OCI-LY7 (cell line): ENCODE data around the gene MALSU1. TPM values are rescaled to one million over a fixed set of nuclear protein-coding genes. Genes with fewer than 3 reads are reported as not detected.

ENCODE experiments used
- BruUV-seq: library from RNA; stranded (reverse); fragments of 400-500 nt; replicated peaks from 2 replicates; lab custom pipeline; 2021; lab: Mats Ljungman, UMichigan
- CTCF ChIA-PET: fragments of 300-600 bp; sonication (Branson Sonifier 250); formaldehyde crosslinking; loops from one replicate; lab custom pipeline; 2022; ENCODE audit warnings: antibody characterized with exemption; ENCODE audit not compliant: unreplicated experiment; lab: Charles Lee
- POLR2A ChIA-PET: fragments of 300-600 bp; sonication (Branson Sonifier 250); formaldehyde crosslinking; loops from one replicate; lab custom pipeline; 2022; ENCODE audit warnings: antibody characterized with exemption; lab: Charles Lee
- DNase-seq: peaks from one replicate; pipeline ENCODE4 v3.0.0-alpha.2; 2015; ENCODE audit warnings: low spot score
- H2AFZ ChIP-seq: fragments of 200-600 bp; sonication (generic), shearing (Covaris generic); 2 replicates; pipeline ENCODE4 v1.6.1; 2014; ENCODE audit warnings: mild to moderate bottlenecking, antibody characterized with exemption, low read length, moderate library complexity
- H3K27ac ChIP-seq: fragments of 200-600 bp; sonication (generic); 2 replicates; pipeline ENCODE4 v1.5.1; 2014; ENCODE audit warnings: mixed run types, low read depth, mild to moderate bottlenecking, moderate library complexity, low read length, inconsistent platforms; ENCODE audit not compliant: poor library complexity, severe bottlenecking
- H3K36me3 ChIP-seq: fragments of 200-600 bp; sonication (generic); 2 replicates; pipeline ENCODE4 v1.6.1; 2014; ENCODE audit warnings: mild to moderate bottlenecking, antibody characterized with exemption, low read length, moderate library complexity, mixed read lengths; ENCODE audit not compliant: insufficient read depth
- H3K4me1 ChIP-seq: fragments of 200-600 bp; sonication (generic); 2 replicates; pipeline ENCODE4 v1.5.1; 2014; ENCODE audit warnings: mild to moderate bottlenecking, low read length; ENCODE audit not compliant: insufficient read depth, poor library complexity, severe bottlenecking
- H3K4me2 ChIP-seq: fragments of 200-600 bp; sonication (generic); 2 replicates; pipeline ENCODE4 v1.6.1; 2014; ENCODE audit warnings: mild to moderate bottlenecking, low read length
- H3K4me3 ChIP-seq: fragments of 200-600 bp; sonication (generic); 2 replicates; pipeline ENCODE4 v1.5.1; 2014; ENCODE audit warnings: mild to moderate bottlenecking, low read depth, low read length; ENCODE audit not compliant: poor library complexity, severe bottlenecking
- H3K79me2 ChIP-seq: fragments of 200-600 bp; sonication (generic); 2 replicates; pipeline ENCODE4 v1.6.1; 2016; ENCODE audit warnings: low read depth, mild to moderate bottlenecking, low read length, moderate library complexity, mixed read lengths; ENCODE audit not compliant: insufficient read depth
- H3K9me2 ChIP-seq: fragments of 200-600 bp; sonication (generic); 2 replicates; pipeline ENCODE4 v1.6.1; 2016; ENCODE audit warnings: mild to moderate bottlenecking, low read length, mixed read lengths; ENCODE audit not compliant: insufficient read depth
- H3K9me3 ChIP-seq: fragments of 200-600 bp; sonication (generic); 2 replicates; pipeline ENCODE4 v1.6.1; 2014; ENCODE audit warnings: mild to moderate bottlenecking, mixed run types, low read length, mixed read lengths
- H4K20me1 ChIP-seq: fragments of 200-600 bp; sonication (generic); 2 replicates; pipeline ENCODE4 v1.6.1; 2014; ENCODE audit warnings: mild to moderate bottlenecking, antibody characterized with exemption, low read length, moderate library complexity, mixed read lengths; ENCODE audit not compliant: insufficient read depth
- CTCF ChIP-seq: fragments of 200-600 bp; sonication (generic); conservative IDR thresholded peaks from 2 replicates; pipeline ENCODE4 v1.5.1; 2014; ENCODE audit warnings: mild to moderate bottlenecking, antibody characterized with exemption, low read length, moderate library complexity, mixed read lengths
- EZH2phosphoT487 ChIP-seq: fragments of 200-600 bp; sonication (generic); IDR thresholded peaks from 2 replicates; pipeline ENCODE4 v1.6.1; 2018; ENCODE audit warnings: low read depth, borderline replicate concordance, mild to moderate bottlenecking, mixed run types, antibody characterized with exemption, low read length, moderate library complexity, mixed read lengths
- intact Hi-C: fragments of 100-400 bp; cut with micrococcal nuclease; formaldehyde crosslinking; loops from one replicate; pipeline ENCODE4 v1.10.0; 2022; ENCODE audit not compliant: unreplicated experiment
- total RNA-seq, 2 experiments: library from RNA; depleted of rRNA in 1 of 2; stranded (reverse); fragments of >200 nt in 1 of 2; shearing (Covaris generic) in 1 of 2; gene quantifications; 2 replicates each; pipeline ENCODE4 v1.2.3, GENCODE V29; 2014 to 2022

MALSU1 gene
- total RNA-seq, 2 experiments from 2014 or later, result 66.4 to 107 TPM

DNA sequence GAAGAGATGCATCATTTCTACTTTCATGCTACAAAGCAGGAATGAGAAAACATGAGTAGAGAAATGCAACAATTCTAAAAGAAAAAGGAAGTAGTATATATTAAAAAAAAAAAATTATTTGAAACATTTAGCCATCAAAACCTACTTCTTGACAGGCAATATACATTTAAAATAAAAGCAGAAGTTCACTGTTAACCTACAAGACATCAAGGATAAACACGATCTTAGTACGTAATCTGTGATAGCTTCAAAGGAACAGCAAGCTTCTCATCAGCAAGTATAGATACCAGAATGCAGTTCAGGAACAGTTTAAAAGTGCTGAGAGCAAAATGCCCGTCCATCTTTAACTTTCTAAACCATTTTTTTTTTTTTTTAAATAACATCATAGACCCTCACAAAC is 36.9 kb downstream of the MALSU1 start:
- no TSS peak for BruUV-seq
- TF ChIP-seq EZH2phosphoT487, result no peak
- no peak for TF ChIP-seq CTCF
- no peak overlapping the region for H2AFZ ChIP-seq
- ChIA-PET CTCF (no interaction called here), POLR2A (interaction anchor here (0.7 to 2.3 kb wide), 4 partner anchors 10 to 243 kb away, joined by 3 to 11 read pairs (median 3); no protein-coding TSS in a partner anchor)
- DNase-seq, result no peak
- H3K9me3 ChIP-seq, result 0 out of 2 replicates have a peak, but pooled peaks cover 8% of the 10 kb centered on the region
- H3K36me3 ChIP-seq, result peaks cover 79% of the 10 kb centered on the region
- intact Hi-C loops, result no loop called here
- H3K4me3 ChIP-seq, result no peak overlapping the region
- no peaks in the 10 kb centered on the region for H3K9me2 ChIP-seq
- H3K27ac ChIP-seq, result no peak overlapping the region
- H3K4me1 ChIP-seq, result no peaks in the 10 kb centered on the region
- H3K79me2 ChIP-seq, result no peaks in the 10 kb centered on the region
- no peaks in the 10 kb centered on the region for H4K20me1 ChIP-seq
- H3K4me2 ChIP-seq, result no peak overlapping the region

- peaks cover 73% of the 10 kb centered on the region for H3K36me3 ChIP-seq
- no peaks in the 10 kb centered on the region for H3K9me2 ChIP-seq
- TF ChIP-seq EZH2phosphoT487, result no peak
- no peak for TF ChIP-seq CTCF
- ChIA-PET POLR2A (interaction anchor here (0.6 to 2.3 kb wide), 2 partner anchors 10 to 80 kb away, joined by 3 to 11 read pairs; no protein-coding TSS in a partner anchor), CTCF (interaction anchor here (0.6 kb wide), 1 partner anchor 126 kb away, joined by 3 read pairs; no protein-coding TSS in a partner anchor)
- no peak overlapping the region for H3K4me2 ChIP-seq
- no peak overlapping the region for H2AFZ ChIP-seq
- no peak overlapping the region for H3K4me3 ChIP-seq
- no peaks in the 10 kb centered on the region for H3K4me1 ChIP-seq
- H4K20me1 ChIP-seq, result no peaks in the 10 kb centered on the region
- no peak overlapping the region for H3K27ac ChIP-seq
- no TSS peak for BruUV-seq
- H3K79me2 ChIP-seq, result no peaks in the 10 kb centered on the region
- intact Hi-C loops, result no loop called here
- DNase-seq, result no peak
- 0 out of 2 replicates have a peak, but pooled peaks cover 8% of the 10 kb centered on the region for H3K9me3 ChIP-seq
These were observed 37.7 kb downstream of the MALSU1 start for GRCh38 chr7:23336799-23337283.

DNA sequence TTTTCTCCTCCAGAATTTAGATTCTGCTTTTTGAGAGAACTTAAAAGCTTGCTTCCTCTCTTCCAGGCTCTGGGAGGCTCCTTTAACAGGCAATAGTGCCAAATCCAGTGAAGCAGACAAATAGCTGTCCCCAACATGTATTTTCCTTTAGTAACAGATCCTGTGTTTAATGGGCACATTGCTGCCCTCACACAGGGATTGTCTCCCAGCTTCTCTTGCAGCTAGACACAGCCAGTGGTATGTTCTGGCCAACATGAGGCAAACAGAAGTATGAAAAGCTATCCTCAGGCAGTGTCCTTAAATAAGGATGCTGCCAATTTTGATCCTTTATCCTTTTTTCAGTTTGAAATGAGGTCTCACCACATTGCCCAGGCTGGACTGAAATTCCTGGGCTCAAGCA is 38.2 kb downstream of the MALSU1 start:
- no peaks in the 10 kb centered on the region for H3K9me2 ChIP-seq
- H3K4me1 ChIP-seq, result no peaks in the 10 kb centered on the region
- ChIA-PET POLR2A (interaction anchor here (0.6 to 2.3 kb wide), 3 partner anchors 9 to 125 kb away, joined by 3 to 11 read pairs (median 3); no protein-coding TSS in a partner anchor), CTCF (interaction anchor here (0.6 kb wide), 1 partner anchor 125 kb away, joined by 3 read pairs; no protein-coding TSS in a partner anchor)
- H4K20me1 ChIP-seq, result no peaks in the 10 kb centered on the region
- H3K4me2 ChIP-seq, result no peak overlapping the region
- no peak overlapping the region for H2AFZ ChIP-seq
- H3K27ac ChIP-seq, result no peak overlapping the region
- 0 out of 2 replicates have a peak, but pooled peaks cover 8% of the 10 kb centered on the region for H3K9me3 ChIP-seq
- no peak overlapping the region for H3K4me3 ChIP-seq
- no peak for TF ChIP-seq CTCF
- no peak for TF ChIP-seq EZH2phosphoT487
- H3K79me2 ChIP-seq, result no peaks in the 10 kb centered on the region
- BruUV-seq, result no TSS peak
- intact Hi-C loops, result no loop called here
- DNase-seq, result no peak
- peaks cover 72% of the 10 kb centered on the region for H3K36me3 ChIP-seq
